Measurements from ENCODE around the gene TXNL4B. TPM values are rescaled to one million over a fixed set of nuclear protein-coding genes. Genes with fewer than 3 reads are reported as not detected.

Gene TXNL4B
- total and polyA plus RNA-seq, 9 of the 15 experiments (the other 6 are each of a cell fraction or from before 2014, with no cell fraction given), result 11.9 to 38.0 (median 22.3) TPM

- TF ChIP-seq GATA2 (CRISPR knock-in tag; IDR thresholded peaks at IDR 0.05), result no peak
- no peak for TF ChIP-seq SIN3A (IDR thresholded peaks at IDR 0.05; ENCODE audit: borderline replicate concordance in 2 of 2, control insufficient read depth in 1 of 2, low read depth in 2 of 2, low read length in 2 of 2)
- no peak for TF ChIP-seq ZC3H8 (IDR thresholded peaks at IDR 0.05)
These were observed 29.0 kb downstream of the TXNL4B start (continued) for GRCh38 chr16:72064361-72064894.

GRCh38 chr16:72061564-72061963 is 31.9 kb downstream of the TXNL4B start:
- ATAC-seq, result no peak
- H4K20me1 ChIP-seq (replicated peaks; ENCODE audit: control insufficient read depth, insufficient read depth, low read length), result no peaks in the 10 kb centered on the region
- no peak for FAIRE-seq
- H3K9ac ChIP-seq (ENCODE audit: insufficient read depth in 1 of 2, low read depth in 2 of 2, low read length in 2 of 2), result no peak overlapping the region
- H2AFZ ChIP-seq (ENCODE audit: low read depth, low read length), result no peak overlapping the region
- ChIA-PET CTCF (ENCODE audit: low intra/inter-chr PET ratio) (no interaction called here), POLR2A (interaction anchor here (0.6 to 1.0 kb wide), 3 partner anchors 11 to 1902 kb away, joined by 3 read pairs; no protein-coding TSS in a partner anchor)
- no peaks in the 10 kb centered on the region for H3K36me3 ChIP-seq (ENCODE audit: control insufficient read depth, insufficient read depth, low read length)
- BruUV-seq (replicated peaks), result no TSS peak
- TF ChIP-seq POLR2AphosphoS5 (IDR thresholded peaks at IDR 0.05; ENCODE audit: control insufficient read depth, insufficient read depth, low read depth, low read length) (no peak), ZBTB1 (CRISPR knock-in tag; IDR thresholded peaks at IDR 0.05; ENCODE audit: borderline replicate concordance, low read depth) (no peak), KDM4B (IDR thresholded peaks at IDR 0.05; ENCODE audit: borderline replicate concordance in 2 of 2, low read depth in 1 of 2) (no peak), ZNF561 (CRISPR knock-in tag; conservative IDR thresholded peaks at IDR 0.05) (no peak), NFXL1 (CRISPR knock-in tag; IDR thresholded peaks at IDR 0.05) (no peak), ZBTB17 (CRISPR knock-in tag; IDR thresholded peaks at IDR 0.05) (no peak), SP1 (CRISPR knock-in tag; IDR thresholded peaks at IDR 0.05) (no peak), ESRRA (IDR thresholded peaks at IDR 0.05; ENCODE audit: borderline replicate concordance, low read depth) (no peak), THRAP3 (IDR thresholded peaks at IDR 0.05; ENCODE audit: borderline replicate concordance) (no peak), ILK (tag; IDR thresholded peaks at IDR 0.05; ENCODE audit: borderline replicate concordance, low read depth) (no peak)
- no peaks in the 10 kb centered on the region for H3K79me2 ChIP-seq (ENCODE audit: control insufficient read depth, insufficient read depth, low read length)
- peaks cover 12 to 15% of the 10 kb centered on the region in 2 experiments; a peak in 4 of 5 replicates for H3K27me3 ChIP-seq (ENCODE audit: control insufficient read depth in 2 of 2, insufficient read depth in 2 of 2, low read length in 2 of 2)
- no peaks in the 10 kb centered on the region for H3K4me1 ChIP-seq (replicated peaks in 1 of 2; ENCODE audit: control insufficient read depth in 2 of 2, insufficient read depth in 2 of 2, low read length in 2 of 2)
- H3K4me3 ChIP-seq, result no peak overlapping the region
- no peak for DNase-seq (ENCODE audit: extremely low read depth in 1 of 4, low spot score in 3 of 4)
- H3K9me3 ChIP-seq (replicated peaks; ENCODE audit: control insufficient read depth, insufficient read depth, low read depth, low read length), result no peaks in the 10 kb centered on the region
- no peak overlapping the region for H3K4me2 ChIP-seq (ENCODE audit: insufficient read depth, low read length)
- 0% methylated on average over 1 of the region's 1 CpG for WGBS (ENCODE audit: insufficient coverage, low coverage, missing lambda C conversion rate)
- H3K27ac ChIP-seq (ENCODE audit: extremely low read depth, low read depth, low read length), result no peak overlapping the region
- in situ Hi-C loops (cut with MboI), result no loop called here
- intact Hi-C loops (cut with micrococcal nuclease), result loop anchor here (10.0 kb wide), 1 partner anchor 93 kb away; no protein-coding TSS in a partner anchor
- H3K9me1 ChIP-seq (ENCODE audit: control insufficient read depth, insufficient read depth, low read length), result no peaks in the 10 kb centered on the region
